Endothelial cell of umbilical vein (primary cell): Measurements from ENCODE around the gene MEI1.

ENCODE experiments used
- CTCF ChIP-seq, 2 donors: IDR thresholded peaks; 1 replicate in 1 of 2; 2 replicates in 1 of 2; pipeline ENCODE4 v1.5.1; 2011; ENCODE audit warnings: low read length in 2 of 2, mild to moderate bottlenecking in 2 of 2, moderate library complexity in 2 of 2, control low read depth in 1 of 2, inconsistent platforms in 1 of 2, low read depth in 1 of 2; ENCODE audit not compliant: insufficient read depth in 1 of 2; ENCODE audit errors: extremely low read depth in 1 of 2
- EZH2 ChIP-seq: IDR thresholded peaks from 2 replicates; pipeline ENCODE4 v1.6.1; 2012; ENCODE audit warnings: borderline replicate concordance, low read depth, mild to moderate bottlenecking, moderate library complexity, low read length, inconsistent platforms; ENCODE audit not compliant: severe bottlenecking
- FOS ChIP-seq: IDR thresholded peaks from 2 replicates; pipeline ENCODE4 v1.6.1; 2011; ENCODE audit warnings: mild to moderate bottlenecking, low read length, moderate library complexity, borderline replicate concordance; ENCODE audit not compliant: insufficient read depth
- GATA2 ChIP-seq: IDR thresholded peaks from 2 replicates; pipeline ENCODE4 v1.7.0; 2011; ENCODE audit warnings: low read depth, mild to moderate bottlenecking, moderate library complexity, mixed read lengths, low read length; ENCODE audit not compliant: insufficient read length, insufficient read depth
- JUN ChIP-seq: IDR thresholded peaks from 2 replicates; pipeline ENCODE4 v1.6.1; 2011; ENCODE audit warnings: borderline replicate concordance, low read depth; ENCODE audit not compliant: insufficient read length, insufficient read depth
- MAX ChIP-seq: IDR thresholded peaks from 2 replicates; pipeline ENCODE4 v1.6.1; 2011; ENCODE audit not compliant: insufficient read depth, insufficient read length
- MYC ChIP-seq: IDR thresholded peaks from one replicate; pipeline ENCODE4 v1.6.1; 2011; ENCODE audit warnings: mild to moderate bottlenecking, low read depth, low read length
- POLR2A ChIP-seq: IDR thresholded peaks from 2 replicates; pipeline ENCODE4 v1.6.1; 2012; ENCODE audit warnings: low read depth, mild to moderate bottlenecking, control low read depth, low read length
- POLR2AphosphoS5 ChIP-seq: IDR thresholded peaks from 2 replicates; pipeline ENCODE4 v1.6.1; 2012; ENCODE audit warnings: low read depth, mild to moderate bottlenecking, control low read depth, low read length, moderate library complexity; ENCODE audit not compliant: insufficient read depth

GRCh38 chr22:41745968-41746367 lies 46.7 kb downstream of the MEI1 start:
- TF ChIP-seq POLR2A (no peak), CTCF (IDR thresholded peaks at IDR 0.05; ENCODE audit: extremely low read depth in 1 of 2, insufficient read depth in 1 of 2, low read depth in 1 of 2, low read length in 2 of 2) (no peak), EZH2 (no peak), POLR2AphosphoS5 (no peak), JUN (no peak), GATA2 (no peak), MAX (no peak), FOS (no peak), MYC (no peak)
